HG02938 (cell line): Measurements from ENCODE around the gene FAS.

Experiments
- ATAC-seq: cut with Tn5 transposase; IDR thresholded peaks from one replicate; pipeline ENCODE4 v1.9.1; 2021; ENCODE audit warnings: mild to moderate bottlenecking, moderate library complexity; ENCODE audit not compliant: unreplicated experiment

FAS gene

DNA sequence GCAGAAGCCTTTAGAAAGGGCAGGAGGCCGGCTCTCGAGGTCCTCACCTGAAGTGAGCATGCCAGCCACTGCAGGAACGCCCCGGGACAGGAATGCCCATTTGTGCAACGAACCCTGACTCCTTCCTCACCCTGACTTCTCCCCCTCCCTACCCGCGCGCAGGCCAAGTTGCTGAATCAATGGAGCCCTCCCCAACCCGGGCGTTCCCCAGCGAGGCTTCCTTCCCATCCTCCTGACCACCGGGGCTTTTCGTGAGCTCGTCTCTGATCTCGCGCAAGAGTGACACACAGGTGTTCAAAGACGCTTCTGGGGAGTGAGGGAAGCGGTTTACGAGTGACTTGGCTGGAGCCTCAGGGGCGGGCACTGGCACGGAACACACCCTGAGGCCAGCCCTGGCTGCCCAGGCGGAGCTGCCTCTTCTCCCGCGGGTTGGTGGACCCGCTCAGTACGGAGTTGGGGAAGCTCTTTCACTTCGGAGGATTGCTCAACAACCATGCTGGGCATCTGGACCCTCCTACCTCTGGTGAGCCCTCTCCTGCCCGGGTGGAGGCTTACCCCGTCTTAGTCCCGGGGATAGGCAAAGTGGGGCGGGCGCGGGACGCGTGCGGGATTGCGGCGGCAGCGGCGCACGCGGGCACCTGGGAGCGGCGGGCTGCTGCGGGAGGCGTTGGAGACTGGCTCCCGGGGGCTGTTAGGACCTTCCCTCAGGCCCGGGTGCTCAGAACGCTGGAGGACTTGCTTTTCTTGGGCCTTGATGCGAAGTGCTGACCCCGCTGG lies at the start of gene FAS:
Gene FAS, plus strand, starts transcription at position 415 of the 777 bp plus-strand sequence. Its CDS starts 79 bp downstream, at position 494.
- peak; percentile 53 for ATAC-seq

DNA sequence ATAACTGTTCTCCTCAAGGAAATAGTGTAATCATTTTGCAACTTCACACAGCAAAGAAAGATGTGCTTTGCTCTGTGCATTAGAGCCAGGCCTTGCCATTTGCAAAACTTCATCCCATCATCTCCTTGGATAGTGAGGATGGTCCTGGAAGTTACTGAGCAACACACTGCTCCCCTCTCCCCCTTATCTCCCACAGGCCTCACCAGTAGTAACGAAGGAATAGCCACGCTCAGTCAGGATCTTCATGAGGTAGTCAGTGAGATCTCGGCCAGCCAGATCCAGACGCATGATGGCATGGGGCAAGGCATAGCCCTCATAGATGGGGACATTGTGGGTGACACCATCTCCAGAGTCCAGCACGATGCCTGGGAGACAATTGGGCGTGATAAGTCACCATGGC lies 49.6 kb upstream of the FAS start:
- no peak for ATAC-seq

DNA sequence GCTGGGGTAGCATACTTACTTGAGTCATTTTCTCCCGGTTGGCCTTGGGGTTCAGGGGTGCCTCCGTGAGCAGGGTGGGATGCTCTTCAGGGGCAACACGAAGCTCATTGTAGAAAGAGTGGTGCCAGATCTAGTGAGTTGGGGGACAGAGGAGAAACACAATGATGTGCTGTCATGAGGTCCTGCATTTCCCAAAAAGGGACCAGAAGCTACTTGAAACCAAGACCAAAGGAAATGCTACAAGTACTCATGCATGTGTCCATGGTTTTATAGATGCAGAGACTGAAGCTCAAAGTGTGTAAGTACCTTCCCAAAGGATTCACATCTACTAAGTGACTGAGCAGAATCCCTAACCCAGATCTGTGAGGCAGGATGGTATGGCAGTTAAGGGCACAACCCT lies 46.8 kb upstream of the FAS start:
- no peak for ATAC-seq

DNA sequence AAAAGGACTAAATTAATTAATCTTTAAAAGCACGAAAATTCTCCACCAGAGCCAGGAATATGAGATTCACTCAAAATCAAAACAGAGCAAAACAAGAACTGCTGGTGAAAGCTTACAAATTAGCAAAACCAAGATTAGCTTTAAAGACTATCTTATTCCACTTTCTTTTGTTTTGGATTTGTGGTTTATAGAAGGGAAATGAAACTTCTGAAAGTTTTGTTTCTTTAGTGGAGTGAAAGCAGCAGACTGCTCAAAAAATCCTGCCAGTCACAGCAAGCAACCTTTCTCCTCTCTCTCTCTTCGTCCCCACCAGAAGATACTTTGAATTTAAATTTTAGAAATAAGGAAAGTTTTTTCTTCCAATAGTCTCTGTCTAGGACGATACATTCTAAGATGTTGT lies 45.8 kb upstream of the FAS start:
- no peak for ATAC-seq

DNA sequence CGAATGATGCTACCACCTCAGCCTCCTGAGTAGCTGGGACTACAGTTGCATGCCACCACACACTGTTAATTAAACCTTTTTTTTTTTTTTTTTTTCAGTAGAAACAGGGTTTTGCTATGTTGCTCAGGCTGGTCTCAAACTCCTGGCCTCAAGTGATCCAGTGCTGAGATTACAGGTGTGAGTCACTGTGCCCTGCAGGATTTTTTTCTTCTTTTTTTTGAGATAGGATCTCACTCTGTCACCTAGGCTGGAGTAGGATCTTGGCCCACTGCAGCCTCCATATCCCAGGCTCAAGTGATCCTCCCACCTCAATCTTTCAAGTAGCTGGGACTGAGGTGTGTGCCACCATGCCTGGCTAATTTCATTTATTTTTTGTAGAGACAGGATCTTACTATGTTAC lies 44.4 kb upstream of the FAS start:
- no peak for ATAC-seq

DNA sequence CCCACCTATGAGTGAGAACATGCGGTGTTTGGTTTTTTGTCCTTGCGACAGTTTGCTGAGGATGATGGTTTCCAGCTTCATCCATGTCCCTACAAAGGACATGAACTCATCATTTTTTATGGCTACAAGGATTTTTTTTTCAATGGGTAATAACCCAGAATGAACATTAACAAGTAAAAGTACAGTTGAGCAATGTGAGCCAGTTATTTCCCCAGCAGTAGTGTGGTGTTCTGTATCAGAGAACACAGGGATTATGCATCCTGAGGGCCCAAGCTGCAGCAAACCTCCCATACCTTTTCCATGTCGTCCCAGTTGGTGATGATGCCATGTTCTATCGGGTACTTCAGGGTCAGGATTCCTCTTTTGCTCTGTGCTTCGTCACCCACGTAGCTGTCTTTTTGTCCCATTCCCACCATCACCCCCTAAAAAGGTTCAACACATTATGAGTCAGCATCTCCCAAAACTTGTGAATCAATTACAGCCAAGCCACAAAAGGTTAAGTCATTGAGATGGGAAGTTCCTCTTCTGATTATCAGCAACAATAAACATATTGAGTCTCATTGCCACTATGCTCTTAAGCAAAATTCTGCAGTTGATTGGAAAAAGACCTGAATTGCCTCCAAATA lies 43.5 kb upstream of the FAS start:
- no peak for ATAC-seq

DNA sequence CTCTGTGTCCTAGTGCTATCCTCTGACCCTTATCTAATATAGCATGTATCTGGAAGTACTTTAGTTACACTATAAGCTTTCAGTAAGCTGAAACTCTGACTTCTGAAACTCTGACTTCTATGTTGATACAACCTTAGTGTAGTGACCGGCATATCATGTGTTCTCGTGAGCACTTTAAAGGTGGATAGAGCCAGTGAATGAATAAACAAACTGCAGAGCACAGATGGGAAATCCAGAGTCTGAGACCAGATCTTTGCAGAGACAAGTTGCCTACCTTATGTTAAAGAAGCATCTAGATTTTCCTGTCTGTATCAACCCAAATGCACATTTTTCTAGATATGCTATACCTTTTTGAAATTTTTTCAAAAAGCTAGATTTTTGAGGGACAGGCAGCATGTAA lies 41.5 kb upstream of the FAS start:
- no peak for ATAC-seq

DNA sequence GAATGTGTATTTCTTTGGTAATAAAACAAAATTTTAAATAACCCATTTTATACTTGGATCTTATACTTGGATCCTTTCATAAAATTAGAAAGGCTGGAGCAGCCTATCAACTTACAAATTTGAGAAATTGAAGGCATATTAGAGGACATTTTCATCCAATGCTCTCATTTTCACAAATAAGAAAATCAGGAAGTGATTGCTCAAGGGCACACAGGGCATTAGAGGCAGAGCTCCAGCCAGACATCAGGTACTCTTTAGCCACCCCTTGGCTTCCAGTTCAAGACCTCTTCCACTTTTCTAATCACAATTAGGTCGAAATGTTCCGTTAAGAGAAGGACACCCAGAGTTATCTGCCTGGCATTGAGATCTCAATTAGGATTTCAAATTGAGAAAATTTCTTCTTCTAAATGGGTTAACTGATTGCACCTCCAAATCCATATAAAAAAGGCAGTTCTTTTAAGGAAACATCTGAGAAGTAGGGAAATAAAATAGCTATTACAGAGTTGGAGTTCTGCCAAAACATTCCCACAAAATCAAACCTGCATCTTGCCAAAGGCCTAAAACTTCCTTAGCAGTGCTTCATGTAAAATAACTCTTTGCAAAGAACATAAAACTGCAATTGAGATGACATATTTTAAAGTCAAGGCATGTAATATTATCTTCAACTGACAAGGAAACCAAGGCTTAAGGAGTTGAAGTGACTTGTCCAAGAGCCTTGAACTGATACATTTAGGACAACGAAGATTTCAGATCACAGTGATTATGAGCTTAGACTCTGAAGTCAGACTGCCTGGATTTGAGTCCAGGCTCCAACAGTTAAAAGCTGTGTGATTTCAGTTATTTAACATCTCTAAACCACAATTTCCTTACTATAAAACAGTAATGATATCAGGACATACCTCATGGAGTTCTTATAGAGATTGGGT lies 40.4 kb upstream of the FAS start:
- ATAC-seq: no peak

DNA sequence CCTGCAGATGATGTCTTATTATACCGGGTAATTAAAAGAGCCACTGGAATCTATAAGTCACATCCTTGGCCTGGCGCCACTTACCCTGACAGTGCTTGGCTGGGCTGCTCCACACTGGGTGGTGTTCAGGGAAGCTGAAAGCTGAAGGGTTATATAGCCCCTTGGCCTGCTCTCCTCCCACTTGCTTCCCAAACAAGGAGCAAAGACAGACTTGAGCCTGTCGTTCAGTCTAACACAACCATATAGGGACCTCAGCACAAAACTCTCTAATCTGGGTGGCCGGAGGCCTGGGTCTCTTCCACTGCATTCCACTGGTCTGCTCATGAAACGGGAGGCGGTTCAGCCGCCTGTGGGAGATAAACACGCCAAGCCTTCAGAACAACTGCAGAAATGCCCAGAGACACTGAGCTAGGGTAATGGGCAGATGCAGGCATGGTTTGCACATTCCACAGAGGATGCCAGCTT lies 37.9 kb upstream of the FAS start, which contains the start of gene ACTA2:
Gene ACTA2, minus strand, starts transcription at position 127 of the 465 bp plus-strand sequence. CDS start 3,843 bp downstream, outside the sequence.
- no peak for ATAC-seq

DNA sequence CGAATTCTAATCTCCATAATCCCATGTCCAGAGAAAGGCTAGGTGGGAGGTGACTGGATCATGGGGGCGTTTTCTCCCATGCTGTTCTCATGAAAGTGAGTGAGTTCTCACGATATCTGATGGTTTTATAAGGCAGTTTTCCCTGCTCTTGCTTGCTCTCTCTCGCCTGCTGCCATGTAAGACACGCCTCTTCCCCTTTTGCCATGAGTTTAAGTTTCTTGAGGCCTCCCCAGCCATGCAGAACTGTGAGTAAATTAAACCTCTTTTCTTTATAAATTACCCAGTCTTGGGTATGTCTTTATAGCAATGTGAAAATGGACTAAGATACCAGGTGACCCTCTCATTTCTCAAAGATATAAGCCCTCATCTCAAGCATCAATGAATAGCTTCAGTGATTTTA lies 36.9 kb upstream of the FAS start:
- ATAC-seq: no peak

DNA sequence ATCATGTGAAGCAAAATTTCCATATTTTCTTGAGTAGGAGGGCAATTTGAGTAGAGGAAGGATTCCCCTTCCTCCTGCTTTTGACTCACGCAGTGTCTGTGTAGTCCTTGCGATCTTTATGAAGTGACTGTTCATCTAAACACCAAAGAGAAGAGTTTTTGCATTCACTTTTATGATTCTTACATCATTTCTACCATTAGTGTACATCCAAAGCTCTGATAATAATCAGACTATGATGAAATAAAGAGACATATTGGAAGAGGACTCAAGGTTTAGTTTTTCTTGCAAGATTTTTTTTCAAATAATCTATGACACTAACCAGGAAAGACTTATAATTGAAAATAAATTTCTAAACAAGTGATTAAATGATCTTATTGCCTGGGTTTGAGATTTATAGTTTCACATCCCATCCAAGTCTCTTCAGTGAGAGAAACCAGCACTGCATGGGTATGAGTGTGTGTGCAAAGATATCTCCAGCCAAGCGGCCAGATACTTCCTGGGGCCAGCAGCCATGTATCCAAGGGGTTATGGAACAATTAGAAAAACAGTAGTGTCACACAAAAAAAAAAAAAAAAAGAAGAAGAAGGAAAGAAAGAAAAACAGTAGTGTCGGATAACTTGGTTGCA lies 36.0 kb upstream of the FAS start:
- ATAC-seq: no peak

DNA sequence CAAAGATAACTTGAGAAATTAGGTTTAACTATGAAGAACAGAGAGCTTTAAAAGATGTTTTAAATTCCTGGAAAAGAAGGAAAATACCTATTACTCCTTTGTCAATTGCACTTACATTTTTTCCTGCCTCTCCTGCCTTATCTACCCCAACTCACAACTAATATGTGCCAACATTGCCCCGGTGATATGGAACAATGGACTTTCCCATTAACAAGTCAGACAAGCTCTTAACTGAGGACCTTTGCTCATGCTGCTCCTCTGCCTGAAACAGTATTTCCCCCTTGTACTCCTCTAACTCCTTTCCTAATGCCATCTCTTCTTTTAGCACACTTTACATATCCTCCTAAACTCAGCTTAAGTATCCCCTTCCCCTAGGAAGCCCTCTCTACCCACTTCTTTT lies 33.2 kb upstream of the FAS start:
- ATAC-seq: no peak

DNA sequence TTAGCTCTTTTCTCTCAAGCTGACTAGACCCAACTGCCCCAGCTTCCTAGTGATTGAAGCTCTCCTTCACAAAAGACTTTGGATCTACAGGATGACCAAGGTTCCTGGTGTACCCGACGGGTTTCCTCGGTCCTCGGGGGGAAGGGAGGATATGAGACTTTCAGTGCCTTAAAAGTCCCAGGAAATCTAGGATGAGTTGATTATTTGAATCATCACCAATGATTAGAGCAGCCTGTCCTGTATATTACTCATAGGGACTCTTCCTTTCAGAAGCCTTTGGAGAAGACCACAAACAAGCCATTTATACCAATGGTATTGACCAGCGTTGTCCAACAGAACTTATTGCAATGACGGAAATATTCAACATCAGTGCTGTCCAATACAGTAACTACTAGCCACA lies 31.9 kb upstream of the FAS start:
- no peak for ATAC-seq

DNA sequence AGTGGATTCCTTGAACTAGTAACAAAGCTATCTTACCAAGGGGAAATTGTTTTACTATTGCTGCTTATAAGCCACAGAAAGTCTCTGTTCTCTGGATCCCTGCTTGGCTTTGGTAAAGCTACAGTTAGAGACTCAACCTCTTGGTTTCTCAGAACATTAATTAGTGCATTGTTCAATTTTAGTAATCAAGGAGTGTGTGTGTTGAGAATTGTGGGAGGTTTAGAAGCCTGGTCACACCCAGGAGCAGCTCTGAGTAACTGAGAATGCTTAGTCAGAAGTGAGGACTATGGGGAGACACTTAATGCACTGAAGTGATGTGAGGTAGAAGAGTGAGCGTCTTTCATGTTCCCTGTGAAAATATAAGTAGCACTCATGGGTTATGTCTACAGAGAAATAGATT lies 29.8 kb upstream of the FAS start:
- no peak for ATAC-seq

DNA sequence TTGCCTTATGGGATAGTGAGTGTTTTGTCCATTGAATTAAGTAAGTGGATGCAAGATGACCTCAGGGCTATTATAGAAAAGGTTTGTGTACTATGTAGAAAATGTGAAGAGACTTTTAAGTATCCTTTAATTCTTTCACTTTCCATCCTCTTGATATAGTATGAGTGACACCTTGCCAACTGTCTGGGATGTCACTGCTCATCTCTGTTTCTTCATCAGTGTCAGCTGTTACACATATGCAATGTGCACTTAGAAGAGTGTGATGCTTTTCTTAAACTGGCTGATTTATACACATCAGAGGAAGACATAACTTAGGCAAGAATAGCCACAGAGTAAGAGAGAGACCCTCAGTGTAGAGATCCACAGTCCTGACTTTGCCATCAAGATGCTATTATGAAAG lies 29.3 kb upstream of the FAS start:
- ATAC-seq: no peak

DNA sequence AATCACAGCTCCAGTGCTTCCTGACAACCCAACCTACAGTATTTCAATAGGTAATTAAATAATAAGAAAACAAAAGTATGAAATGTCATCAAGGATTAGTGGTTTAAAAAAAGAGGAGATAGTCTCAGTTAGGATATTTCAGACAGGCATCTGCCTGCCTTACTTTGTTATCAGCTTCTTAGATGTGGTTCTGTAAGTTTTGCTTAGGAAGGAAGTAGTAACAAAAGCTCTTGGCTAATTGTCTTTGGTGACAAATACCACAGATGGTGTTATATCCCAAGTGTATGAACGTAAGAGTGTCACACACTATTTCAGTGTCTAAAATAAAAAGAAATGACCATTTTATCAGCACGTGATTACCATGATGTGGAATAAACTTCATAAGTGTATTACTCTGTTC lies 28.3 kb upstream of the FAS start:
- ATAC-seq: no peak

DNA sequence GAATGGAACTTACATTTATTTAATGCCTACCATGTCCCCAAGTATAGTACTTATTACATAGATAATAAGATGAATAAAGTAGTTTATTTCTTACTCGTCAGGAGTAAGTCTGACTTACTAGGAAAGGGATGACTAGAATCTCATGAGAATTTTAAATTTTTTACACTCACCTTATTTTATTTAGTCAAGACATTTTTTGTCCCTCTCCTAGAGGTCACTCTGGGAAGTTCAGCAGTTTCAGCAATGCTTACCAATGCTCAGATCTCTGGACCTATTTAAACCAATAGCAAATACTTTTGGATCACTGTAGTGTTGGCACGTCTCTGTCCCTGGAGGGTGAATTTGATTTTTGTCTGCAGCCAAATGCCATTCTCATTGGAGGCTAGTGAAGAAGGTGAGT lies 27.3 kb upstream of the FAS start:
- ATAC-seq: no peak

DNA sequence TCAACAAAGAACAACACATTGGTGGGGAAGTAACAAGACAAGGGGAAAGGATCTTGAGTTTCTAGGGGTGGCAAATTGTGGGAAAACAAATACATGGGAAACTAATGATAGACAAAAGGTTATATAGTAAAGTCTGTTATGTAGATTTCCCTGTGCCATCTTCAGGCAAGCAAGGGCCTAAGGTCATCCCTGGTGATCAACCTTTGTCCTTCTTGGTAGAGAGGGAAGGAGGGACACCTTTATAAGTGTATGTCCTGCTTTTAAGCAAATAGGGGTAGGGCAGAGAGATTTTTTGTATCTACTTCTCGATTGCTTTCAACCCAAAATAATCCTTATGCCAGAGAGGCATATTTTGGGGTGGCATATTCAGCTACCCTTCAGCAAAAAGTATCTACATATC lies 26.2 kb upstream of the FAS start:
- no peak for ATAC-seq

DNA sequence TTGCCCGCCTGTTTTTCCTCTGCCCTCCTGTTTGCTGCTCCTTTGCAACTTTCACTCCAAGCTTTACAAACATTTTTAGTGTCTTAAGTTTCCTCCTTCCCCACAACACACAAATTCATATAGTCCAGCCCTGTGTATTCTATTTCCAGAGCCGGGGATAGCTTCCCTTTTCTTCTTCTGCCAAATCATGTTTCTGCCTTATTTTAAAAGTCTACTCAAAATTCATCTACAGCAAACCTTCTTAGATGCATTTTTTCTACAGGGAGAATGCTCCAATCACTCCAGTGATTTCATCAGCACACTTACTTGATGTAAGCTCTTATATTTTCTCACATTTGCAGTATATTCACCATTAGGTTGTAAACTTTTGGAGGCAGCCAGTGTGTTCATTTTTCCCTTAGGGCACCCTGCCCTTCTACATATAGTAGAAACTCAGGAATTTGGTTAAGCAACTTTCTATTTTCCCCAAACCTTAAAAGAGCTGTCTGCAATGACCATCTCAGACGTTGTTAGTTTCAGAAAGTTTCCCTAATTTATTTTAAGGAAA lies 25.7 kb upstream of the FAS start:
- no peak for ATAC-seq

DNA sequence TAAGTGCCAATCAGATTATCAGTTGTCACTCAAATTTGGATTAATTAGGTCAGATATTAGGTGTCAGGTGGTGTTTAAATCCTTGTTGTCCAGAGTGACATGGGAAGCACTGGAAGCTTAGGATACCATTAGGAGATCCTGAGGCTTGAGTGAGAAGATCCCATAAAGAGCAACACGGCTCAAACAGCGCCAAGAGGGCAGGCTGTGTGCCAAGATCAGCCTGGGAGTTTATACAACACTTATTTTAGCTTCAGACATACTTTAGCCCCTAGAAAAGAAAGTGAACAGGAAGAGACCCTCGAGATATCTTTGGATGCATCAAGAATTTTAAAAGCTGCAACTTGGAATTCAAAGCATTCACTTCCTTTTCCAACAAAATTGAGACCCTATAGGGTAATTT lies 23.8 kb upstream of the FAS start:
- no peak for ATAC-seq

DNA sequence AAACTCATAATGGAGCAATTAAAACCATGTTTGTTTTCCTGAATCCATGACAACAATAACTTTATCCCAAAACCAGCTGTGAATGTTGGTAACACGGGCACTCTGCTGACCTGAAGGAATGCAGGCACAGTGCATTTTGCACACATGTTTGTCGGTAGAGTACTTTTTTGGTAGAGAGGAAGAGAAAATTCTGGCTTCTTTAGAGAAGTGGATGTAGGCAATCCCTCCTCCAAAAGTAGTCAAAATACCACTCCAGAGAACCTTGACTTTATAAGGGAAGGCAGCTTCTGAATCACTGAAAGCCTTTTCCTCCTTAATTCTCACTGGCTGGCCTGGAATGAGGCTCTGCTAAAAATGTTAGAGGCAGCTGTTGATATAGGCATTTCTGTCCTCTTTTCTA lies 22.2 kb upstream of the FAS start:
- ATAC-seq: no peak
